ENCODE results near the gene DSCAML1.

Gene DSCAML1

GRCh38 chr11:117834068-117834810 lies 37.2 kb upstream of the DSCAML1 start:
- H3K27ac ChIP-seq = no peak overlapping the region
- no peak overlapping the region for H3K4me3 ChIP-seq

GRCh38 chr11:117833401-117833891 lies 36.4 kb upstream of the DSCAML1 start:
- Histone ChIP-seq H3K27ac (no peak overlapping the region), H3K4me3 (no peak overlapping the region)

- H3K27ac ChIP-seq = no peak overlapping the region
- no peak overlapping the region for H3K4me3 ChIP-seq
Observed at GRCh38 chr11:117832511-117832910, 35.5 kb upstream of the DSCAML1 start.

- no peak overlapping the region for H3K4me3 ChIP-seq
- H3K27ac ChIP-seq = no peak overlapping the region
Observed at GRCh38 chr11:117831661-117832415, 34.8 kb upstream of the DSCAML1 start.

- no peak overlapping the region for H3K4me3 ChIP-seq
- H3K27ac ChIP-seq = peak overlapping the region in 1 of 21 experiments; percentile 18
Observed at GRCh38 chr11:117830674-117831351, 33.8 kb upstream of the DSCAML1 start.

- Histone ChIP-seq H3K4me3 (no peak overlapping the region), H3K27ac (no peak overlapping the region)
Observed at GRCh38 chr11:117830072-117830471, 33.1 kb upstream of the DSCAML1 start.

GRCh38 chr11:117829369-117829725 lies 32.3 kb upstream of the DSCAML1 start:
- peak overlapping the region in 13 of 21 experiments; percentile 7 to 80 (median 36) for H3K27ac ChIP-seq
- no peak overlapping the region for H3K4me3 ChIP-seq

- Histone ChIP-seq H3K4me3 (no peak overlapping the region), H3K27ac (peak overlapping the region in 15 of 21 experiments; percentile 7 to 80 (median 35))
Observed at GRCh38 chr11:117828611-117829368, 31.8 kb upstream of the DSCAML1 start.

GRCh38 chr11:117827521-117828511 lies 30.8 kb upstream of the DSCAML1 start:
- Histone ChIP-seq H3K27ac (peak overlapping the region in 6 of 21 experiments; percentile 10 to 80 (median 39)), H3K4me3 (no peak overlapping the region)

- H3K27ac ChIP-seq = no peak overlapping the region
- no peak overlapping the region for H3K4me3 ChIP-seq
Observed at GRCh38 chr11:117826832-117827231, 29.8 kb upstream of the DSCAML1 start.

- no peak overlapping the region for H3K4me3 ChIP-seq
- H3K27ac ChIP-seq = no peak overlapping the region
Observed at GRCh38 chr11:117826190-117826570, 29.2 kb upstream of the DSCAML1 start.

- no peak overlapping the region for H3K4me3 ChIP-seq
- H3K27ac ChIP-seq = peak overlapping the region in 1 of 21 experiments; percentile 64
Observed at GRCh38 chr11:117825538-117826189, 28.6 kb upstream of the DSCAML1 start.

- Histone ChIP-seq H3K27ac (peak within 1 kb of the TSS in 18 of 21 experiments; percentile 8 to 79 (median 52)), H3K4me3 (no peak within 1 kb of the TSS)
Observed at GRCh38 chr11:117824571-117825537, 27.8 kb upstream of the DSCAML1 start, which contains the start of gene FXYD2. FXYD2 (minus strand) TSS chr11:117824744; CDS start chr11:117824678, 66 bp downstream.

- no peak overlapping the region for H3K4me3 ChIP-seq
- H3K27ac ChIP-seq = peak overlapping the region in 18 of 21 experiments; percentile 8 to 79 (median 52)
Observed at GRCh38 chr11:117823946-117824420, 27.0 kb upstream of the DSCAML1 start.

GRCh38 chr11:117823294-117823945 lies 26.4 kb upstream of the DSCAML1 start:
- Histone ChIP-seq H3K27ac (peak overlapping the region in 18 of 21 experiments; percentile 8 to 79 (median 51)), H3K4me3 (no peak overlapping the region)
